Lower leg skin (tissue), 3 donors: Measurements from ENCODE around the gene VDAC1.

Experiments used
- CTCF ChIP-seq, 3 donors: fragments of 450-650 bp; IDR thresholded peaks; one replicate each; pipeline ENCODE4 v1.5.1; 2016; ENCODE audit warnings: antibody characterized with exemption in 3 of 3, mild to moderate bottlenecking in 3 of 3, moderate library complexity in 2 of 3
- POLR2A ChIP-seq, 2 donors: fragments of 450-650 bp; IDR thresholded peaks; one replicate each; pipeline ENCODE4 v1.6.1; 2016 to 2017; ENCODE audit warnings: antibody characterized with exemption in 2 of 2, mild to moderate bottlenecking in 1 of 2, moderate library complexity in 1 of 2

GRCh38 chr5:134005417-134006061, 764 bp upstream of the VDAC1 start:
- TF ChIP-seq POLR2A (IDR thresholded peaks at IDR 0.05) (no peak), CTCF (IDR thresholded peaks at IDR 0.05) (no peak)
